Measurements from ENCODE around the gene KCNJ10. TPM values are rescaled to one million over a fixed set of nuclear protein-coding genes. Genes with fewer than 3 reads are reported as not detected.

Gene KCNJ10
- total and polyA plus RNA-seq, 2 experiments from 2014 or later: not detected

DNA sequence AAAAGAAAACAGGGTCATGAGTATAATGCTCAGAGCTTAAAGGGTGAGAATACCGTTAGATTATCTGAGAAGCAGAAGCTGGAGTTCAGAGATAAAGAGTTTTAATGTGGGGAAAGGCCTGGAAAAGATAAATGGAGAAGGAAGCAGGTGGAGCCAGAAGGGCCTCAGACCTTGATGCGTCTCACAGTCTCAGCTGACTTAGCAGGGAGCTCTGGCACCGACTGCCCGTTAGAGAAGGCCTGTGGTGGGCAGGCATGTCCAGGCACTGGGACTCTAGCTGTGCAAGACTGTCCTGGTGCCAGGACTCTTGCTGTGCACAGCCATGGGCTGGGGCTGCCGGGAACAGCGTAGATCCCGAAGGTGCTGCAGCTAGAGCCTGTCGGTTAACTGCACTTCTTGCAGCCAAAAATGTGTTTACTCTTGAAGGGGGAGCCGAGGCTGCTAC is 112.1 kb downstream of the KCNJ10 start:
- H3K79me2 ChIP-seq: no peaks in the 10 kb centered on the region
- H2AFZ ChIP-seq: no peak overlapping the region
- H3K4me1 ChIP-seq (ENCODE audit: insufficient read depth): peaks cover 4% of the 10 kb centered on the region
- 59% methylated on average over 9 of the region's 9 CpGs for WGBS (ENCODE audit: low lambda C conversion rate, missing lambda C conversion rate)
- H3K27me3 ChIP-seq: no peaks in the 10 kb centered on the region
- no peak for DNase-seq (ENCODE audit: low spot score)
- H3K9me3 ChIP-seq (ENCODE audit: low read depth): no peaks in the 10 kb centered on the region
- H3K36me3 ChIP-seq (replicated peaks; ENCODE audit: insufficient read depth, low read depth): no peaks in the 10 kb centered on the region
- no peaks in the 10 kb centered on the region for H3K9me2 ChIP-seq (replicated peaks; ENCODE audit: insufficient read depth)
- no peak overlapping the region for H3K4me3 ChIP-seq
- TF ChIP-seq EZH2 (IDR thresholded peaks at IDR 0.05; ENCODE audit: borderline replicate concordance): no peak
- TF ChIP-seq EZH2phosphoT487 (IDR thresholded peaks at IDR 0.05; ENCODE audit: low read depth, severe bottlenecking, unreplicated experiment): no peak
- TF ChIP-seq, protein P1, sequence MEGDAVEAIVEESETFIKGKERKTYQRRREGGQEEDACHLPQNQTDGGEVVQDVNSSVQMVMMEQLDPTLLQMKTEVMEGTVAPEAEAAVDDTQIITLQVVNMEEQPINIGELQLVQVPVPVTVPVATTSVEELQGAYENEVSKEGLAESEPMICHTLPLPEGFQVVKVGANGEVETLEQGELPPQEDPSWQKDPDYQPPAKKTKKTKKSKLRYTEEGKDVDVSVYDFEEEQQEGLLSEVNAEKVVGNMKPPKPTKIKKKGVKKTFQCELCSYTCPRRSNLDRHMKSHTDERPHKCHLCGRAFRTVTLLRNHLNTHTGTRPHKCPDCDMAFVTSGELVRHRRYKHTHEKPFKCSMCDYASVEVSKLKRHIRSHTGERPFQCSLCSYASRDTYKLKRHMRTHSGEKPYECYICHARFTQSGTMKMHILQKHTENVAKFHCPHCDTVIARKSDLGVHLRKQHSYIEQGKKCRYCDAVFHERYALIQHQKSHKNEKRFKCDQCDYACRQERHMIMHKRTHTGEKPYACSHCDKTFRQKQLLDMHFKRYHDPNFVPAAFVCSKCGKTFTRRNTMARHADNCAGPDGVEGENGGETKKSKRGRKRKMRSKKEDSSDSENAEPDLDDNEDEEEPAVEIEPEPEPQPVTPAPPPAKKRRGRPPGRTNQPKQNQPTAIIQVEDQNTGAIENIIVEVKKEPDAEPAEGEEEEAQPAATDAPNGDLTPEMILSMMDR (IDR thresholded peaks at IDR 0.05; ENCODE audit: poor library complexity): no peak
- no peak overlapping the region for H3K4me2 ChIP-seq
- no peak overlapping the region for H3K27ac ChIP-seq
- H4K20me1 ChIP-seq (ENCODE audit: insufficient read depth, poor library complexity, severe bottlenecking): no peaks in the 10 kb centered on the region

DNA sequence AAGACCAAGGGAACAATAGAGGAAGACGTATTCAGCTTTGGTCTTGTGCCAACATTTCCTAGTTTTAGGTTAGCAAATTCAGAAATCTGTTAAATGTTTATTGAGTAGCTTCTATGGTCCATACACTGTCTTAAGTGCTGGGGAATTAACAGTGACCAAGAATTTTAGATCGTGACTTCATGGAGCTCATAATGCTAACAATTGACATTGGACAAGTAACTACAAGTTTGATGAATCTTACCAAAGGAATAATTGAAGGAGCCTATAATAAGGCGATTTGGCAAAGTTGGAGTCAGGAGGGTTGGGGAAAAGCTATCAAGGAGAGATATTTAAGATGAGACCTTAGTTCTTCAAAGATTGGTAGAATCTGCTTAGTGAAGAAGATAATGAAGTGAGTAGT is 114.5 kb downstream of the KCNJ10 start:
- Histone ChIP-seq H3K36me3 (replicated peaks; ENCODE audit: insufficient read depth, low read depth) (no peaks in the 10 kb centered on the region), H4K20me1 (ENCODE audit: insufficient read depth, poor library complexity, severe bottlenecking) (no peaks in the 10 kb centered on the region), H3K4me3 (no peak overlapping the region), H3K4me2 (no peak overlapping the region), H3K9me2 (replicated peaks; ENCODE audit: insufficient read depth) (no peaks in the 10 kb centered on the region), H3K27me3 (peaks cover 5% of the 10 kb centered on the region), H3K27ac (no peak overlapping the region), H3K4me1 (ENCODE audit: insufficient read depth) (peaks cover 4% of the 10 kb centered on the region), H2AFZ (no peak overlapping the region), H3K9me3 (ENCODE audit: low read depth) (no peaks in the 10 kb centered on the region), H3K79me2 (no peaks in the 10 kb centered on the region)
- 86% methylated on average over 3 of the region's 3 CpGs for WGBS (ENCODE audit: low lambda C conversion rate, missing lambda C conversion rate)
- no peak for DNase-seq (ENCODE audit: low spot score)
- TF ChIP-seq, protein P1 (IDR thresholded peaks at IDR 0.05; ENCODE audit: poor library complexity): no peak
- TF ChIP-seq EZH2 (IDR thresholded peaks at IDR 0.05; ENCODE audit: borderline replicate concordance) (no peak), EZH2phosphoT487 (IDR thresholded peaks at IDR 0.05; ENCODE audit: low read depth, severe bottlenecking, unreplicated experiment) (no peak)

DNA sequence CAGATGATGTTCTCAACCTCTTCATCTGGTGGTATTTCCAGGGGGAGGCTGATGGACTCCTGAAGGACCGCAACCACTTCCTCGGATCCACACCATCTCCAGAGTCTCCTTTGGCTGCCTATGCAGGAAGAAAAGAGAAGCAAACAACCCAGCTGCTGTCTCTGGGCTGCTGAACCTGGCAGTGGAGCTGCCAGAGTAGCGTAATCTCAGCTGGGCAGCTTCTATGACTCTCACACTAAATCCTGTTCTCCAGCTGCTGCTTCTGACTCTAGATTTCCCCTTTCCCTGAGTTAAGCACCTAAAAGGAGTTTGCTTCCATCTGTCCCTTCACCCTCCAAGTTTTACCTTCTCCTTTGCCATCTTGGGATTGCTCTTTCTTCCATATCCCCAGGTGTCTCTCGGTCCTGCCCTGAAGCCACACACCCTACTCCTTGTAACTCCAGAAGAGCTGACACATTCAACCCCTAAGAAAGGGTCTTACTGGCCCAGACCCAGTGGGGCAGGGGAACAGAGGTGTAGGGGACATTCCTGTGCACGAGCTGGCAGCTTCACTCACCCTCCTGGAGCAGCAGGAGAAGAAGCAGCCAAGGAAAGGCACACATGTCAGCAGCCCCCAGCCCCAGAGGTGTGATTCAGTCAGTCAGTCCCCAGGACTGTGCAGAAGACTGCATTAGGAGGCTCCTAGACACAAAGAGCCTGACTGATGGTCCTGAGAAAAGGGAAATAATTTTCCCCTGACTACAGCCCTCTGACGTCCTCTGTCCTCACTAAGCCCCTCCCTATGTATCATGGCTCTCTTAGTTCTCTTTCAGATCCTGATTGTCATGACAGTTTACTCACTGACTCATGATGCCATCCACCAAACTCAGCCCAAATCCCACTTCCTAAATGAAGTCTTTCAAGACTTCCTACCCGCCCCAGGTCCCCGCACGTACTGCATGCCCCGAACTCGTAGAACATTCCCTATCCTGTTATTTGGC is 116.1 kb downstream of the KCNJ10 start, which contains the start of gene SLAMF9:
SLAMF9 (minus strand) TSS at position 702 of the 980 bp plus-strand sequence; CDS start at position 602, 100 bp downstream.
- no peaks in the 10 kb centered on the region for H3K9me2 ChIP-seq (replicated peaks; ENCODE audit: insufficient read depth)
- peaks cover 5% of the 10 kb centered on the region for H3K27me3 ChIP-seq
- peaks cover 10% of the 10 kb centered on the region for H3K4me1 ChIP-seq (ENCODE audit: insufficient read depth)
- TF ChIP-seq, protein P1 (IDR thresholded peaks at IDR 0.05; ENCODE audit: poor library complexity): no peak
- no peak for TF ChIP-seq EZH2phosphoT487 (IDR thresholded peaks at IDR 0.05; ENCODE audit: low read depth, severe bottlenecking, unreplicated experiment)
- TF ChIP-seq EZH2 (IDR thresholded peaks at IDR 0.05; ENCODE audit: borderline replicate concordance): no peak
- no peak within 1 kb of the TSS for H3K4me2 ChIP-seq
- no peaks in the 10 kb centered on the region for H4K20me1 ChIP-seq (ENCODE audit: insufficient read depth, poor library complexity, severe bottlenecking)
- WGBS (ENCODE audit: low lambda C conversion rate, missing lambda C conversion rate): 74% methylated on average over 11 of the region's 11 CpGs
- no peaks in the 10 kb centered on the region for H3K36me3 ChIP-seq (replicated peaks; ENCODE audit: insufficient read depth, low read depth)
- H3K27ac ChIP-seq: no peak within 1 kb of the TSS
- no peak within 1 kb of the TSS for H2AFZ ChIP-seq
- no peaks in the 10 kb centered on the region for H3K9me3 ChIP-seq (ENCODE audit: low read depth)
- no peak for DNase-seq (ENCODE audit: low spot score)
- H3K4me3 ChIP-seq: no peak within 1 kb of the TSS
- no peaks in the 10 kb centered on the region for H3K79me2 ChIP-seq
